Measurements from ENCODE around the gene SEC14L2.

DNA sequence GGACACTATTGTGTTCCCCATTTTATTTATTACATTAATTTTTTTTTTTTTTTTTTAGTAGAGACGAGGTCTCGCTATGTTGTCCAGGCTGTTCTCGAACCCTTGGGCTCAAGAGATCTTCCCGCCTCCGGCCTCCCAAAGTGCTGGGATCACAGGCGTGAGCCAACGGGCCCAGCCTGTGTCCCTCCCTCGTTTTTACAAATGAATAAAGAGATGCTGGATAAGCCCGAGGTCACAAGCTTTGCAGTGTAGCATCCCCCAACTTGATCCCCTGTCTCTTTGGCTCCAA, 28.5 kb downstream of the SEC14L2 start:
- TF ChIP-seq, protein P1, sequence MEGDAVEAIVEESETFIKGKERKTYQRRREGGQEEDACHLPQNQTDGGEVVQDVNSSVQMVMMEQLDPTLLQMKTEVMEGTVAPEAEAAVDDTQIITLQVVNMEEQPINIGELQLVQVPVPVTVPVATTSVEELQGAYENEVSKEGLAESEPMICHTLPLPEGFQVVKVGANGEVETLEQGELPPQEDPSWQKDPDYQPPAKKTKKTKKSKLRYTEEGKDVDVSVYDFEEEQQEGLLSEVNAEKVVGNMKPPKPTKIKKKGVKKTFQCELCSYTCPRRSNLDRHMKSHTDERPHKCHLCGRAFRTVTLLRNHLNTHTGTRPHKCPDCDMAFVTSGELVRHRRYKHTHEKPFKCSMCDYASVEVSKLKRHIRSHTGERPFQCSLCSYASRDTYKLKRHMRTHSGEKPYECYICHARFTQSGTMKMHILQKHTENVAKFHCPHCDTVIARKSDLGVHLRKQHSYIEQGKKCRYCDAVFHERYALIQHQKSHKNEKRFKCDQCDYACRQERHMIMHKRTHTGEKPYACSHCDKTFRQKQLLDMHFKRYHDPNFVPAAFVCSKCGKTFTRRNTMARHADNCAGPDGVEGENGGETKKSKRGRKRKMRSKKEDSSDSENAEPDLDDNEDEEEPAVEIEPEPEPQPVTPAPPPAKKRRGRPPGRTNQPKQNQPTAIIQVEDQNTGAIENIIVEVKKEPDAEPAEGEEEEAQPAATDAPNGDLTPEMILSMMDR (IDR thresholded peaks at IDR 0.05) = no peak
- TF ChIP-seq FOXP1 (CRISPR knock-in tag; IDR thresholded peaks at IDR 0.05; ENCODE audit: borderline replicate concordance) (no peak), SP1 (CRISPR knock-in tag; conservative IDR thresholded peaks at IDR 0.05) (no peak), GABPB1 (CRISPR knock-in tag; IDR thresholded peaks at IDR 0.05) (no peak), TEAD4 (CRISPR knock-in tag; IDR thresholded peaks at IDR 0.05) (no peak), JUN (CRISPR knock-in tag; IDR thresholded peaks at IDR 0.05) (no peak), SOX15 (CRISPR knock-in tag; IDR thresholded peaks at IDR 0.05) (no peak), ZNF138 (CRISPR knock-in tag; conservative IDR thresholded peaks at IDR 0.05) (no peak)
- TF ChIP-seq, protein P2, sequence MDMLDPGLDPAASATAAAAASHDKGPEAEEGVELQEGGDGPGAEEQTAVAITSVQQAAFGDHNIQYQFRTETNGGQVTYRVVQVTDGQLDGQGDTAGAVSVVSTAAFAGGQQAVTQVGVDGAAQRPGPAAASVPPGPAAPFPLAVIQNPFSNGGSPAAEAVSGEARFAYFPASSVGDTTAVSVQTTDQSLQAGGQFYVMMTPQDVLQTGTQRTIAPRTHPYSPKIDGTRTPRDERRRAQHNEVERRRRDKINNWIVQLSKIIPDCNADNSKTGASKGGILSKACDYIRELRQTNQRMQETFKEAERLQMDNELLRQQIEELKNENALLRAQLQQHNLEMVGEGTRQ (CRISPR knock-in tag; IDR thresholded peaks at IDR 0.05) = no peak
- TF ChIP-seq, protein P3, sequence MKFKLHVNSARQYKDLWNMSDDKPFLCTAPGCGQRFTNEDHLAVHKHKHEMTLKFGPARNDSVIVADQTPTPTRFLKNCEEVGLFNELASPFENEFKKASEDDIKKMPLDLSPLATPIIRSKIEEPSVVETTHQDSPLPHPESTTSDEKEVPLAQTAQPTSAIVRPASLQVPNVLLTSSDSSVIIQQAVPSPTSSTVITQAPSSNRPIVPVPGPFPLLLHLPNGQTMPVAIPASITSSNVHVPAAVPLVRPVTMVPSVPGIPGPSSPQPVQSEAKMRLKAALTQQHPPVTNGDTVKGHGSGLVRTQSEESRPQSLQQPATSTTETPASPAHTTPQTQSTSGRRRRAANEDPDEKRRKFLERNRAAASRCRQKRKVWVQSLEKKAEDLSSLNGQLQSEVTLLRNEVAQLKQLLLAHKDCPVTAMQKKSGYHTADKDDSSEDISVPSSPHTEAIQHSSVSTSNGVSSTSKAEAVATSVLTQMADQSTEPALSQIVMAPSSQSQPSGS (CRISPR knock-in tag; IDR thresholded peaks at IDR 0.05; ENCODE audit: borderline replicate concordance, low read depth) = no peak
- TF ChIP-seq, protein P4, sequence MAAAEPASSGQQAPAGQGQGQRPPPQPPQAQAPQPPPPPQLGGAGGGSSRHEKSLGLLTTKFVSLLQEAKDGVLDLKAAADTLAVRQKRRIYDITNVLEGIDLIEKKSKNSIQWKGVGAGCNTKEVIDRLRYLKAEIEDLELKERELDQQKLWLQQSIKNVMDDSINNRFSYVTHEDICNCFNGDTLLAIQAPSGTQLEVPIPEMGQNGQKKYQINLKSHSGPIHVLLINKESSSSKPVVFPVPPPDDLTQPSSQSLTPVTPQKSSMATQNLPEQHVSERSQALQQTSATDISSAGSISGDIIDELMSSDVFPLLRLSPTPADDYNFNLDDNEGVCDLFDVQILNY (CRISPR knock-in tag; IDR thresholded peaks at IDR 0.05) = no peak
- TF ChIP-seq, protein P5, sequence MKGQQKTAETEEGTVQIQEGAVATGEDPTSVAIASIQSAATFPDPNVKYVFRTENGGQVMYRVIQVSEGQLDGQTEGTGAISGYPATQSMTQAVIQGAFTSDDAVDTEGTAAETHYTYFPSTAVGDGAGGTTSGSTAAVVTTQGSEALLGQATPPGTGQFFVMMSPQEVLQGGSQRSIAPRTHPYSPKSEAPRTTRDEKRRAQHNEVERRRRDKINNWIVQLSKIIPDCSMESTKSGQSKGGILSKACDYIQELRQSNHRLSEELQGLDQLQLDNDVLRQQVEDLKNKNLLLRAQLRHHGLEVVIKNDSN (CRISPR knock-in tag; IDR thresholded peaks at IDR 0.05) = no peak
